Measurements from ENCODE around the gene THNSL1.
"Not testable (repeated sequence)": the region's sequence is repeated elsewhere in the genome, so short reads cannot be mapped to it uniquely, and the experiment has no call there.

THNSL1 gene, protein sequence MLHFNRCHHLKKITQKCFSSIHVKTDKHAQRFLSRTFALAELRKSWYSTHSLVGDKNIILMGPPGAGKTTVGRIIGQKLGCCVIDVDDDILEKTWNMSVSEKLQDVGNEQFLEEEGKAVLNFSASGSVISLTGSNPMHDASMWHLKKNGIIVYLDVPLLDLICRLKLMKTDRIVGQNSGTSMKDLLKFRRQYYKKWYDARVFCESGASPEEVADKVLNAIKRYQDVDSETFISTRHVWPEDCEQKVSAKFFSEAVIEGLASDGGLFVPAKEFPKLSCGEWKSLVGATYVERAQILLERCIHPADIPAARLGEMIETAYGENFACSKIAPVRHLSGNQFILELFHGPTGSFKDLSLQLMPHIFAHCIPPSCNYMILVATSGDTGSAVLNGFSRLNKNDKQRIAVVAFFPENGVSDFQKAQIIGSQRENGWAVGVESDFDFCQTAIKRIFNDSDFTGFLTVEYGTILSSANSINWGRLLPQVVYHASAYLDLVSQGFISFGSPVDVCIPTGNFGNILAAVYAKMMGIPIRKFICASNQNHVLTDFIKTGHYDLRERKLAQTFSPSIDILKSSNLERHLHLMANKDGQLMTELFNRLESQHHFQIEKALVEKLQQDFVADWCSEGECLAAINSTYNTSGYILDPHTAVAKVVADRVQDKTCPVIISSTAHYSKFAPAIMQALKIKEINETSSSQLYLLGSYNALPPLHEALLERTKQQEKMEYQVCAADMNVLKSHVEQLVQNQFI

DNA sequence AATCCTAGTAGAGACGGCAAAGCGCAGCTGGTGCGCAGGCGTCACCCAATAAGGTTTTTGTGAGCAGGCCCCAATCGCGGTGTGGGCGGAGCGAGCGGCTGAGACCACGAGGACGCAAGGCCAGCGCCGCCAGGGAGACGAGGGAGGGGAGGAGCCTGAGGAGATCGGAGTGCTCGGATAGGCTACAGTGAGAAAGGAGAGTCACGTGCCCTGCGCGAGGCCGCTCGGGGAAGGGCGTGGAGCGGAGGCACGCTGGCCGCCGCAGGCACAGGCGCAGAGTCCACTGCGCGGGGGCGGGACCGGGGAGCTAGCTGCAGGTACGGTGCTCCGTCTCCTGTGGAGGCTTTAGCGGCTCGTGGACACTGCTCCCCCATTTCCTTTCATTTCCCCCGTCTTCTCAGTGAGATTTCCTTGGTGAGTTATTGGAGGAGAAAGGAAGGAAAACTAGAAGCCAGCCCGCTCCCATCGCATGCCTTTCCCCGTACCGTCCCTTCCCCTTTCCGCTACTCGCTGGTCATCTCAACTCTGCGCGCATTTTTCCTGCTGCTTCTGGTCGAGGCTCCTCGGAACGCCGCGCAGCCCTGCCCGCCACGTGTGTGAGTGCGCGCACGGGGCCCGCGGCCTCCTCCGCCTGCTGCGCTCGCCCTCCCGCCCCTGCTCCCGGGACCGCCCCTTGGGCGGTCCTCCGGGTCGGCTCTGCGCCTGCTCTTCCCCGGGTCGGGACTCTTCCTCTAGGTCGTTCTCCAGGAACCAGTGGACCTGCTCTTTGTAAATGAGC lies at the start of gene THNSL1:
Gene THNSL1 (plus strand): TSS at position 237 of the 778 bp plus-strand sequence. CDS start 6,612 bp downstream, outside the sequence.
- DNase-seq (ENCODE audit: low spot score) = peak; percentile 96

DNA sequence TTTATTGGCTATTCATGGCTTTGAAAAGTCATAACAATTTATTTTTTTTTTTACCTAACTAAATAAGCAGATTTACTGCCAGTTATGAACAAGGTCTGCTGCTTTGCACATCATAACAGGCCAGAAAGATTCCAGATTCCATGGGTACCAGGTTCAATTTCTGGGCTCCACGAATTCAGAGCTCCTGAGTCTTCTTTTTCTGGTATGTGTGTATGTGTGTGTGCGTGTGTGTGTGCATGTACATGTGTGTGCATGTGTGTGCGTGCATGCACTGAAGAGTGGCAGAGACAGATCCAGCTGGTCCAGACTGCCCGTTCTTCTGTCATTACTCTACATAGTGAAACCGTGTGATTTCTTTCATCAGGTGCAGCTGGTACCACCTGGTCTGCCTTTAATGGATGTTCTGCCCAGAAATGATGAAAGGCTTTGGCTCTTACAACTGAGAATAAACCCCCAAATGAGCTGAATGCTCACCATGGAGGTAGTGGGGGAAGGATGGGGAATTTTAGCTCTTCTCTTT lies 49.4 kb upstream of the THNSL1 start:
- DNase-seq (ENCODE audit: low spot score) = no peak

DNA sequence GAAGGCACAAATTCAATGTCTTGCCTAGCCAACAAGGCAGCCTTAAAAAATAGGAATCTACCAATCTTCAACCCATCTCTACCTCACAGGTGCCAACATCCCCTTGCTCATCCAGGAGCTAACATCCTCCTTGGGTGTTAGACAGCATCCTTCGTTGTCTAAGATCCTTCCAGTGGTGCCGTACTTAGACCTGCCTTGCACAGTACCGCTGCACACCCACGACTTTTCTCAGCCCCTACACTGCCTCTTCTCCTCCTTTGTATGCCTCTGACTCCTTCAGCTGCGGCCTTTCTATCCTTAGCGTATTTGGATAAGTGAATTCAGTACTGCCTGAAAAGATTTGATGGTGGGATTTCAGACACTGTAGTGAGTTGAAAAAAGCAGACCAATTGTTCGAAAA lies 48.1 kb upstream of the THNSL1 start:
- no peak for DNase-seq (ENCODE audit: low spot score)

DNA sequence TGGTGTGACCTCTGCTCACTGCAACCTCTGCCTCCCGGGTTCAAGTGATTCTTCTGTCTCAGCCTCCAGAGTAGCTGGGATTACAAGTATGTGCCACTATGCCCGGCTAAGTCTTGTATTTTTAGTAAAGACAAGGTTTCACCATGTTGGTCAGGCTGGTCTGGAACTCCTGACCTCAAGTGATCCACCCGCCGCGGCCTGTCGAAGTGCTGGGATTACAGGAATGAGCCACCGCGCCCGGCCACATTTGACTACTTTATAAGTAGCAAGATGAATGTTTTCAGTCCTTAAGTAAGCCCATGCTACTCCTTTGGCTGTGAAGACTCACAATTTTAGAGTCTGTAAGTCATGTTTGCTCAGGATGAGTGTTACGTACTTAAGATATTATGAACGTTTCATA lies 47.5 kb upstream of the THNSL1 start:
- DNase-seq (ENCODE audit: low spot score) = not testable (repeated sequence)

DNA sequence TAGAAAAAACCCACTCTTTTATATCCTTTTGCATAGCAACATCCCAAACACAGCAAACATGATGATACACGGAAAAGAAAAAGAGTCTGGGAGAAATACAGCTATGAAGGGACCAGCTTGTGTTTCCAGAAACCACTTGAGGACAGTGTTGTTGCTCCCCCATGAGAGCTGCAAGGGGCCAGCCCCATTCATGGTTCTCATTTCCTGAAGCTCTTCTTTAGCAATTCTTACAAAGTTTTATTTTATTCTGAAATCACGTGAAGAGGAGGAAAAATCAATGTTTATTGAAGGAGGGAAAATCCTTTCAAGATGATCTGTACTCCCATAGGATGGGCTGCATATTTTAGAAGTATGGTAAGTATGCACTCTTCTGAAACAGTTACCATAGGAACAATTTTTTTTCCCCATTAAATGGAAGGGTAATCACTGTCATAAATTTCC lies 46.6 kb upstream of the THNSL1 start:
- no peak for DNase-seq (ENCODE audit: low spot score)

DNA sequence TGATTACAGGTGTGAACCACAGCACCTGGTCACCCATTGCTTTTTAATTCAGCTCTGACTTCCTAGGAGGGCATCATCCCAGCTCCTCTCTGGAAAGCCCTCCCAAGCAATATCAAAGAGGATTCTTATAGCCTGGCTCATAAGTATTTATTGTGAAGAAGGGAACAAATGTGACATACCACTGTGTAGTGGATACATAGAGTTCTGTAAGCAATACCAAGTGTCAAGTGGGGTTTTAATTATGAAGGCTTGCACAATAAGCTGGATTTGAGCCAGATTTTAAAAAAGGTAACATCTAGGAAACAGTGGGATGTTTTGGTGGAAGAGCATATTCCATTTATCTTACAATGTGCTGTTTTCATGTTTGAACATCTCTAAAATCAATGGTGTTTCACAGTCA lies 45.0 kb upstream of the THNSL1 start:
- no peak for DNase-seq (ENCODE audit: low spot score)

DNA sequence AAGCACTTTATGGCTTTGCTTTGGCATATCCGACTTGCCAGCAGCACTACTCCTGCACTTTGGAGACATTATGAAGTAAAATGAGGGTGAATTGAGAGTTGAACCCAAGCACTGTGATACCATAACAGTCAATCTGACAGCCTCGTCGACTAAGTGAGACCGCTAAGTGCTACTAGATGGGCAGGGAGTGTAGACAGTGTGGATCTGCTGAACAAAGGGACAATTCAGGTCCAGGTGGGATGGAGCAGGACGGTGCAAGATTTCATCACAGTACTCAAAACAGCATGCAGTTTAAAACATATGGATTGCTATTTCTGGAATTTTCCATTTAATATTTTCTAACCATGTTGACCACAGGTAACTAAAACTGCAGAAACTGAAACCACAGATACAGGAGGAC lies 43.2 kb upstream of the THNSL1 start:
- DNase-seq (ENCODE audit: low spot score) = no peak

DNA sequence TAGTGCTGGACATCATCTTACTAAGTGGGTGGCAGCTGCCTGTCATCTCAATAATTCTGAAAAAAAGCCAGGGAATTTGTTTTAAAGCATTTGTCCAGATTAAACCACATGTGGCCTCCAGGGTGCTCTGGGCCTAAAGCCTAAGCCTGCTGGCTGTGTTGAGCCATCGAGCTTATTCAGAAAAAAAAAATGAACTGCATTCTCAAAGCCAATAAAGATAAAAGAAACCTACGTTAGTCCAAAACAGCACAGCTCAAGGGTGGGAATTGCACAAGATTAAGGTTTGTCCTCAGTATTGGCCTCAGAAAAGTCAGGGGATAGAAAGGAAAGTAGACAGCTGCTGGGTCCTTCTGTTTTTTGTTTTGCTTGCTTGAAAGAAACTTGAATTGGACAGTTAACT lies 41.4 kb upstream of the THNSL1 start:
- DNase-seq (ENCODE audit: low spot score) = no peak

DNA sequence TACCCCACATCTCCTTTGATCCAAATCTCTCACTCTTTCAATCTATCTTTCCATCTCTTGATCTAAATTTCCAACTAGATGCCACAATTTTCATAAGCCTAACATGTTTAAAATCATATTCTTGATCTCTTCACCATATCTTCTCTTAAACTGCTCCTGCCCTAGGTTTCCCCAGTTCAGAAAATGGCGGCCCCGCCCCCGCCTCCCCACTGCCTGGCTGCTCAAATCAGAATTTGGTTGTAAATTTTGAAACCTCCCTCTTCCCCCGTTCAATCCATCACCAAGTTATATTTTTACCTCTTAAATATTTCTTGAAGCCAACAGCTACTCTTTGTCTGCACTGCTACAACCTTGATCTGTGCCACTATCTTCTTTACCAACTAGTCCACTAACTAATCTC lies 36.7 kb upstream of the THNSL1 start:
- DNase-seq (ENCODE audit: low spot score) = no peak

DNA sequence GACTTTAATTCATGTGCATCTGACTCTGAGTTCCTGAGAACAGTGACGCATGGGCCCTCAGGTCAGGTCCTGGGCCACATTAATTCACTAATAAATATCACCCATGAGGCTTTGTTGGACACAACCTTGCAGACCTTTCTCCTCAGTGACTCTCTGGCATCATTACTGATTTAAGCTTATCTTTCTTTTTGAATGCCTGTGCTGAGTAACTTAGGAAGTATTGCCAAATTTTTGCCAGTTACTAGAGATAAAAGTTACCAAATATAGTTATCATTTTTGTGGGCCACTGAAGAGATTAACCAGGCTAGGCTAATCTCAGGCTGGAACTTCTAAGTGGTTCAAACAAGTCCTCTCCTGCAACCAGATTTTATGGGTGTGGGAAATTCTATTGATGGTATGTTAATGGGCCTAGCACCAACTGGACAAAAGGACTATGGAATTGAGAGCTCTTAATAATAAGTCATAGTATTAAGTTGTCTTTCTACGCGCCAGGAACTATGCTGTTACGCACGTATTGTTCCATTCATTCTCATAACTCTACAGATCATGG lies 35.2 kb upstream of the THNSL1 start:
- no peak for DNase-seq (ENCODE audit: low spot score)

DNA sequence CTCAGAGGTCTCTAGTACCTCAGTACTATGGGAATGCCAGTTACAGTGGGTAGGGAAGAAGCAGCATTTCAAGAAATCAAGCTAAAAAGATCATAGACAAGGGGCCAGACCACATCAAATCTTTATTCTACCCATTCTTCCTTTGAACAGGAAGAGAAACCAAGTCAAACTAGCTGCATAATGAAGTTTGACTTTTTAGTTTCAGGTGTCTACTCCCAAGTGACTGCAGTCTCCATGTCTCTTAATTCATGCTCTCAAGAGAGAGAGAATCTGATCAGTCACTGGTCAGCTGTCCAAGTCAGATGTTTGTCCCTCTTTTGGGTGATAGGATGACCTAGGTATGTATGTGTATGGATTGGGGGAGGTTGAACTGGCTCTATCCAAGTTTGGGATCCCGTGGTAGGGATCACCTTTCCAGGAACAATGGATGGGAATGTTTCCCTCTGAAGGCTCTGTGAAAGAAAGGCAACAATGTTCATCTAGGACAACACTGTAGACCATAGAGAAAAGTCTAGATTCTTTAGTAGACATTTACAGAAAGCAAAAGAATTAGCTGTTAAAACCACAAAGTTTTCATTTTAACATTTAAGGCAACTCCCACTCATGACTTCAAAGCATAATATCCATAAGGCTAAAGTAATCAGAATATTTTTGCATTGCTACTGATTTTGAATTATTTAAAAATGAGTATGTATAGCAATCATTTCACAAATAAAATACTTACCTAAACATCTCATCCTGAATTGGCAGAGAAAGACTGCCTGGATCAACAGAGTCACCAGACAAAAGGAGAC lies 33.9 kb upstream of the THNSL1 start:
- DNase-seq (ENCODE audit: low spot score) = no peak

DNA sequence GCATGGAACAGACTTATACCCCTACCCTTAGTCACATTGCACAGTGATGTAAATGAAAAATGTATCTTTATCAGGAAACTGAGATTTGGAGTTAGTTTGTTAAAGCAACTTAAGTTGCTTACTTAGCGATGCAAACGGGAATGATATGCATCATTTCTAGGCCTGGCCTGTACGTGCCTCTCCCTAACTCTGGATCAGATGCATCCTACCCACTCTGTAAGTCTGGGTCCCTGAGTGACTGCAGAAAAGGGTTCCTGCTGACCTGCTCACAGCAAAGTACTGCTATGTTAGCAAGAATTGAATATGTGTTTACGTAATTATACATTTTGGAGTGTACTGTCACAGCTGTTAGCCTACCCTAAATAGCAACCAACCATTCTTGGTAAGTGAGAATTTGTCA lies 33.3 kb upstream of the THNSL1 start:
- DNase-seq (ENCODE audit: low spot score) = no peak

DNA sequence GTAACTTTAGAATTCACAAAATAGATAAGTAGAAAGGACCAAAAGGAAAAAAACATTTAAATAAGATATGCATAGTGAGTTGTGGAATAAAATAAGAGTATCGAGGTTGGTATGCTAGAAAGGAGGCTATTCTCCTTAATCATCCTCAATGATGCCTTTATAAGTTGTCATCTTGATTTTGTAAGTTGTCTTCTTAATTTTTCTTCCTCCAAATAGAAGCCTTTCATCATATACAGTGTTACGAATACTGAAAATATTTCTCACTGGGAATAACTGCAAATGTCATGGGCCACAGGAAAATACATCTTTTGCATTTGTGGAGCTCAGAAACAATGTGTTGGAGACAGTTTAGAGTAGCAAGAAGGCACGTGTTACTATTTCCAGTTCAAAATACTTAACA lies 32.5 kb upstream of the THNSL1 start:
- no peak for DNase-seq (ENCODE audit: low spot score)

DNA sequence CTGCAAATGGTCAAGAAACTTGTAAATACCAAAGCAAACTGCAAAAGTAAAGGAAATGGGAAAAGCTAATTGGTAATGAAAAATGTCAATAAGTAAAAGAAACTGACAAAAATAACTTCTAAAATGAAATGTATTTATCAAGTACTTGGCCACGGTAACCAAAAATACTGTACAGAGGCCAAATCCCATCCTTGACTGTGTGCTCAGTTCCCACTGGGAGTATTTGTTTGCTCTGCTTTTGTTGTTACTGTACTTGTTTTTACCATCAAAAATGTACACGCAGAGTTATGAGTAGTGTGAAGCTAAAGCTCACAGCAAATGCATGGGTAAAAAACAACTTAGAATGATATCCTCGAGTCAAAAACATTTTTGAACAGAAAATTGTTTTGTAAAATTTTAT lies 31.5 kb upstream of the THNSL1 start:
- no peak for DNase-seq (ENCODE audit: low spot score)

DNA sequence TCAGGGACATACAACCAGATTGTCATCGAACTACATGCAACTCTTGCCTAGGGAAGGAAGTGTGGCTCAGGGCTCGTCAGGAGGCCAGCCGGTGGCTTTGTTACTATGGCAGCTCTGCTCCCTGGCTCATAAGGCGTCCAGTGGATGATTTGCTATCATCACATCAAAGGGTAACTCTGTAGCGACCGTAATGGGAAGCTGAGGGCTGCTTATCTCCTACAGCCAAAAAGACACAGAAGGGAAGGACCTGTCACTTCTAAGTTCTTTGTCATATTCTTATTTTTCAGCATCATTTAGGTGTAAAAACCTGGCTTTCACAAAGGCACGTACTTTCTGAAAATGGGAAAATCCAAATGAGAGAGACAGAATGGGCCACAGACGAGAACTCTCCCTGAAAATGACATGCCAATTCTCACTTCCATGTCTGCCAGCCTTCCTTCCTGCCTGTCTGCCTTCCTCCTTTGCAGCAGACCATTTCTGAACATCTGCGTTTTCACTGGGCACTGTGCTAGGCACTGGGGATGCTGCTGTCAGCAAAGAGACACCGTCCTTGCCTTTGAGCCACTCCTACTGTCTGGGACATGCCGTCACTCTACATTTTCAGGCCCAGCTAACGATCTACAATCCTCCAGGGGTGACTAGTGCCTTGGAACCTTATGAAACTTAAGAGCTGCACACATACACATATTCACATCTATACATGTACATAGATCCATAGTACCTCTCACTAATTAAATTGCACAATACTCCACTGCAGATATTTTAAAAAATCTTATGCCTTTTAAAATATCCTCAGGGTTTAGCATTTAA lies 27.4 kb upstream of the THNSL1 start:
- DNase-seq (ENCODE audit: low spot score) = no peak

DNA sequence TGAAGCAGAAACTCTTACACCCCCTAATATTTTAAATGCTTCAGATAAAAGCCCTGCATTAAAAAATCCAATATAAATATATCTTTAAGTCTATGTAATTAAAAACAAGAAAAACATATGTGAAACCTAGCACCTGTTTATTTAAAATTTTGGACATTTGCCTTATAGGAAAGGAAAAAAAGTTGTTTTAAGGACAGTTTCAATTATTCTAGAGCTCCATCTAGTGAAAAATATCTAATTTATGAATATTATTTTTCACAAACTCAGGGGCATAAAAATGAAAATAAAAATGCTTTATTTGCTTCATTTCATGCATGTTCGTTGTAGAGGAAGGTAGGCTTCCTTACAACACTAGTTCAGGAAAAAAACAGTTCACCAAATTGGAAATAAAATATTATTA lies 26.5 kb upstream of the THNSL1 start:
- DNase-seq (ENCODE audit: low spot score) = no peak

DNA sequence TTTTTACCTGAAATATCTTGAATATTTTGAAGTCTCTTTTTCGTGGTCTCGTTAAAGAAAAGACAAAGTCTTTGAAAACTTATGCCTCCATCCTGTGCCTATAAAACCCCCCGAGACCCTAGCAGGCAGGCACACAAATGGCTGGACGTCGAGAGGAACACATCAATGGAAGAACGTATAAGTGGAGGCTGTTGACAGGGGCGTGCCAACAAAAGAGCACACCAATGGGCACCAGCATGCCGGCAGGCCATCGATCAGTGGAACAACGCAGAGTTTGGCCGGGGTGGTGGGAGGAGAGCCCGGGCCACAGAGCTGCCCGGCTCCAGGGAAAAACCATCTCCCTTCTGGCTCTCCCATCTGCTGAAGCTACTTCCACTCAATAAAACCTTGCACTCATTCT lies 25.1 kb upstream of the THNSL1 start:
- no peak for DNase-seq (ENCODE audit: low spot score)

DNA sequence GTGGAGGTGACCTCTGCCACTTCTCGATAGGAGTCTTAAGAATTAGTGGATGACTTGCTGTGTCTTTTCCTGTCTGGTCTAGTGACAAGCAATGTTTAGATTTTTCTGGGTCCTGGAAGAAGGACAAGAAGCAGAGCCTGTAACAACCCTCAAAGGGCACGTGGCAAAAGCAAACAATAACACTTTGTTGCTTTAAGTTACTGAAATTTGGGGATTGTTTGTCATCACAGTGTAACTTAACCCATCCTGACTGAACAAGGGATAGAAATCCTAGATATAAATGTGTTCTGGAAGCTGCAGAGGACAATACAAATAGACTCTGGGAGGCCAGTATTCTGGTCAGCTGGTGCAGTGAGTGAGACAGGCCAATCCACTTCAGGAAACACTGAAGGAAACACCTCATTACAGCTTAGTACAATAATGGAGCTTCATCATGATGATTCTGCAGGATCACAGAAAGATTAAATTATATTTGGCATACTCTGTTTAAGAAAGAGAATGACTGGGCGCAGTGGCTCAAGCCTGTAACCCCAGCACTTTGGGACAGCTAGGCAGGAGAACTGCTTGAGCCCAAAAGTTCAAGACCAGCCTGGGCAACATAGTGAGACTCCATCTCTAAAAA lies 23.8 kb upstream of the THNSL1 start:
- no peak for DNase-seq (ENCODE audit: low spot score)

DNA sequence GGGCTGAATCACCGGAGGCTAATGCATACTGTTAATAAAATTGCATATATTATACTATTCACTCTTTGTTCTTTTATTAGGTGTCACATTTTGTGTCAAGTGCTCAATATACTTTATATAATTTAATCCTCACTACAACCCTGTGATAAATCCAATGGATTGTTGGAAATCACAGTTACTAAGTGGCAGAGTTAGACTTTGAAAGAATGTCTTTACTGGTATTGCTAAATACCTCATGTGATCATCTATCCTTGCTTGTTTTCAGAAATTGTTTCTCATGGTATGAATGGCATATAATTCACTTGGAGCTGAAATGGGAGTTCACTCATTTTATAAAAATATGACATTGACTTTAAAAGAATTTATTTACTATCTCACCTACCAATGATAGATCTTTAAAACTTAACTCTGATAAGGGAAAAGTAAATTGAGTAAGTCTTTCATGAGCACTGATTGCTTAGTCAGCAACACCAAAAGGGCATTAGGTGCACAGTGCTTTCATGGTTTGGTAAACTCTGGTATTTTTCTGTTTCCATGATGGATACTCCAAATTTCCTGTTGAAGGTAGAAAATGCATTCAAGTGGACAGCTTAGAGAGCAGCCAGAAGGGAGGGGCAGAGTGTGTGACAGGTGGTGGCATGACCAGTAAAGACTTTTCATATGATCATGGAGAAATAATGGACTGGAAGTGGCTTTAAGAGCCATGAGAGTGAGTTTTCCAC lies 23.0 kb upstream of the THNSL1 start:
- no peak for DNase-seq (ENCODE audit: low spot score)
